ENCODE data around the gene NKX1-1.
A peak's percentile ranks its signal among the peaks of the same experiment; 100 is the strongest.
"Not testable (repeated sequence)": the region's sequence is repeated elsewhere in the genome, so short reads cannot be mapped to it uniquely, and the experiment has no call there.

Gene NKX1-1

GRCh38 chr4:1403591-1404572 lies 2.4 kb downstream of the NKX1-1 start:
- ATAC-seq = no peak

GRCh38 chr4:1403177-1403583 lies 3.1 kb downstream of the NKX1-1 start:
- ATAC-seq = no peak

- no peak for ATAC-seq
Observed at GRCh38 chr4:1402516-1403091, 3.6 kb downstream of the NKX1-1 start.

GRCh38 chr4:1402021-1402515 lies 4.2 kb downstream of the NKX1-1 start:
- no peak for ATAC-seq

GRCh38 chr4:1401409-1402020 lies 4.7 kb downstream of the NKX1-1 start:
- ATAC-seq = peak in 1 of 2 donors; percentile 30

- no peak for ATAC-seq
Observed at GRCh38 chr4:1400831-1401408, 5.3 kb downstream of the NKX1-1 start.

- no peak for ATAC-seq
Observed at GRCh38 chr4:1400191-1400805, 5.9 kb downstream of the NKX1-1 start.

GRCh38 chr4:1399508-1400190 lies 6.6 kb downstream of the NKX1-1 start:
- ATAC-seq = no peak

GRCh38 chr4:1398681-1399507 lies 7.3 kb downstream of the NKX1-1 start:
- no peak for ATAC-seq

- ATAC-seq = no peak
Observed at GRCh38 chr4:1396806-1397455, 9.3 kb downstream of the NKX1-1 start.

GRCh38 chr4:1395941-1396805 lies 10.1 kb downstream of the NKX1-1 start:
- no peak for ATAC-seq

- ATAC-seq = not testable (repeated sequence)
Observed at GRCh38 chr4:1395389-1395820, 10.8 kb downstream of the NKX1-1 start.

GRCh38 chr4:1394554-1395388 lies 11.5 kb downstream of the NKX1-1 start:
- not testable (repeated sequence) for ATAC-seq

GRCh38 chr4:1393866-1394265 lies 12.4 kb downstream of the NKX1-1 start:
- ATAC-seq = no peak

- ATAC-seq = not testable (repeated sequence)
Observed at GRCh38 chr4:1393363-1393762, 12.9 kb downstream of the NKX1-1 start.

- no peak for ATAC-seq
Observed at GRCh38 chr4:1385373-1386340, 20.6 kb downstream of the NKX1-1 start.
